C1 segment of cervical spinal cord (tissue), 14 donors: ENCODE results near the gene KIAA0825.

Experiments
- DNase-seq, 14 donors: peaks; one replicate each; lab custom pipeline; 2025; lab: John Stamatoyannopoulos, UW

KIAA0825 gene

GRCh38 chr5:94508461-94509148, 109.8 kb downstream of the KIAA0825 start:
- no peak for DNase-seq

GRCh38 chr5:94505327-94506068, 112.9 kb downstream of the KIAA0825 start:
- DNase-seq, result no peak

GRCh38 chr5:94503677-94504076, 114.7 kb downstream of the KIAA0825 start:
- peak in 1 of 14 donors; percentile 24 for DNase-seq

GRCh38 chr5:94501365-94501764, 117.0 kb downstream of the KIAA0825 start:
- DNase-seq, result no peak

- no peak for DNase-seq
Measured at GRCh38 chr5:94499806-94500205, 118.6 kb downstream of the KIAA0825 start.

GRCh38 chr5:94498199-94498598, 120.2 kb downstream of the KIAA0825 start:
- no peak for DNase-seq

GRCh38 chr5:94485067-94485466, 133.3 kb downstream of the KIAA0825 start:
- DNase-seq, result no peak

GRCh38 chr5:94481059-94481458, 137.3 kb downstream of the KIAA0825 start:
- DNase-seq, result no peak

- no peak for DNase-seq
Measured at GRCh38 chr5:94480486-94480885, 137.9 kb downstream of the KIAA0825 start.

- DNase-seq, result no peak
Measured at GRCh38 chr5:94473936-94474335, 144.5 kb downstream of the KIAA0825 start.

- no peak for DNase-seq
Measured at GRCh38 chr5:94471521-94471920, 146.9 kb downstream of the KIAA0825 start.

- no peak for DNase-seq
Measured at GRCh38 chr5:94470802-94471201, 147.6 kb downstream of the KIAA0825 start.

GRCh38 chr5:94469894-94470329, 148.5 kb downstream of the KIAA0825 start:
- DNase-seq, result no peak

GRCh38 chr5:94467954-94468930, 150.2 kb downstream of the KIAA0825 start:
- no peak for DNase-seq

- DNase-seq, result no peak
Measured at GRCh38 chr5:94467346-94467953, 151.0 kb downstream of the KIAA0825 start.

GRCh38 chr5:94463739-94464138, 154.7 kb downstream of the KIAA0825 start:
- no peak for DNase-seq

GRCh38 chr5:94461131-94461530, 157.3 kb downstream of the KIAA0825 start:
- no peak for DNase-seq

GRCh38 chr5:94459915-94460314, 158.5 kb downstream of the KIAA0825 start:
- DNase-seq, result no peak

GRCh38 chr5:94457788-94458187, 160.6 kb downstream of the KIAA0825 start:
- no peak for DNase-seq

- no peak for DNase-seq
Measured at GRCh38 chr5:94445726-94446125, 172.7 kb downstream of the KIAA0825 start.

GRCh38 chr5:94442991-94443390, 175.4 kb downstream of the KIAA0825 start:
- no peak for DNase-seq
